Esophagus squamous epithelium (tissue), 5 donors: ENCODE results near the gene LFNG. TPM values are rescaled to one million over a fixed set of nuclear protein-coding genes. Genes with fewer than 3 reads are reported as not detected.
A peak's percentile ranks its signal among the peaks of the same experiment; 100 is the strongest.

Source experiments
- DNase-seq: peaks from one replicate; lab custom pipeline; 2025; lab: John Stamatoyannopoulos, UW
- H3K27ac ChIP-seq, 4 donors: fragments of 200-600 bp; sonication (generic); one replicate each; pipeline ENCODE4 v1.5.1; 2016 to 2019; ENCODE audit warnings: mild to moderate bottlenecking in 1 of 4
- H3K27me3 ChIP-seq, 4 donors: fragments of 200-600 bp; sonication (generic); 1 replicate in 3 of 4; 2 replicates in 1 of 4; pipeline versions ENCODE4 v1.5.1 to v1.6.0; 2017 to 2021; ENCODE audit warnings: antibody characterized with exemption in 1 of 4
- H3K36me3 ChIP-seq, 3 donors: fragments of 200-600 bp; sonication (generic); one replicate each; pipeline ENCODE4 v1.5.1; 2016 to 2019
- H3K4me1 ChIP-seq, 3 donors: fragments of 200-600 bp; sonication (generic); one replicate each; pipeline ENCODE4 v1.5.1; 2017 to 2019
- H3K4me3 ChIP-seq, 4 donors: fragments of 200-600 bp; sonication (generic); 1 replicate in 3 of 4; 2 replicates in 1 of 4; pipeline ENCODE4 v1.5.1; 2016 to 2019; ENCODE audit warnings: mild to moderate bottlenecking in 2 of 4, moderate library complexity in 1 of 4
- H3K9me3 ChIP-seq, 3 donors: fragments of 200-600 bp; sonication (generic); one replicate each; pipeline ENCODE4 v1.5.1; 2016 to 2019
- CTCF ChIP-seq, 6 experiments: fragments of 450-650 bp in 4 of 6; fragments of 200-600 bp in 2 of 6; sonication (generic) in 2 of 6; IDR thresholded peaks; one replicate each; pipeline ENCODE4 v1.5.1; 2016 to 2019; ENCODE audit warnings: antibody characterized with exemption in 6 of 6, mild to moderate bottlenecking in 4 of 6, moderate library complexity in 4 of 6
- POLR2A ChIP-seq, 4 donors: fragments of 450-650 bp; IDR thresholded peaks; one replicate each; pipeline ENCODE4 v1.6.1; 2017; ENCODE audit warnings: antibody characterized with exemption in 4 of 4, mild to moderate bottlenecking in 4 of 4, moderate library complexity in 3 of 4
- WGBS, 2 donors: methylation state at CpG; one replicate each; pipeline ENCODE4 v1.1.5; 2018; 5-methylcytosine and 5-hydroxymethylcytosine counted together
- intact Hi-C: fragments of 100-400 bp; cut with DNase I; formaldehyde crosslinking; loops from one replicate; pipeline ENCODE4 v1.15.0; 2022
- total RNA-seq, 4 donors: library from RNA; depleted of rRNA; stranded (reverse); fragments of >200 nt; gene quantifications; one replicate each; pipeline ENCODE4 v1.1.0, GENCODE V29; 2016
- donor health status: DM: yes; HTN: yes; CAD: no.

LFNG gene
- total RNA-seq, 4 donors from 2014 or later, result 6.1 to 17.2 (median 11.9) TPM

DNA sequence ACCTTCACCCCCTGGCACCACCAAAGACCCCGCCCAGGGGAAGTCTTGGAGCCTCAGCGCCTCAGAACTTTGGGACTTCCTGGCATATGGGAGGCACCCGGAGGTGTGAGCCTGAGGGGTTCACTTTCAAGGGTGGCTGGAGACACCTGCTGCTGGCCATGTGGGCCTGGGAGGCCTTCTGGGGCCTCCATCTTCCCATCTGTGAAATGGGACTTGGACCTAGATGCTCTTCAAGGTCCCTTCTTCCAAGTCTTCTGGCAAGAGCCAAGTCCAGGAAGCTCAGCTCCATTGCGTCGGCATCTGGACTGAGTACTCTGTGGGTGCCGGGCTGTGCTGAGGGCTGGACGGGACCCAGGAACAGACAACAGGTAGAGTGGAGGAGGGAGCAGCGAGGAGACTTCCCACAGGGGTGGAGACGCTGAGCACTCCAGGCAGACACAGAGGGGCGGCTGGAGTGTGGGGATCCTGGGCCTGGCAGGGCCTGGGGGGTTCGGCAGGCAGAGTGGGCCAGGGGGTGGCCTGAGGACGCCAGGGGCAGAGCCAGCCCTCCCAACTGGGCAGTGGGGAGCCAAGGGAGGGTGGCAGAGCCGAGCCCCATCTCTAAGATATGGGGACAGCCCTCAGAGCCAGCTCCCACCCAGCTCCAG is 9.3 kb upstream of the LFNG start:
- intact Hi-C loops, result no loop called here

GRCh38 chr7:2510909-2511768 is 8.4 kb upstream of the LFNG start:
- TF ChIP-seq POLR2A (IDR thresholded peaks at IDR 0.05) (peak in 1 of 4 donors; percentile 34), CTCF (IDR thresholded peaks at IDR 0.05) (no peak)
- Histone ChIP-seq H3K27ac (peak overlapping the region; percentile 39 to 86 (median 66)), H3K4me3 (peak overlapping the region in 1 of 4 donors; percentile 22), H3K4me1 (peaks cover 40 to 56% (median 51%) of the 10 kb centered on the region in 3 donors), H3K36me3 (no peaks in the 10 kb centered on the region), H3K9me3 (no peaks in the 10 kb centered on the region), H3K27me3 (peaks cover 0 to 78% (median 0%) of the 10 kb centered on the region in 4 donors)
- WGBS, 2 donors, result 18 to 53% methylated on average over 5 to 9 of the region's 27 CpGs
- intact Hi-C loops, result no loop called here
- no peak for DNase-seq

More for the DNA sequence above, 9.3 kb upstream of the LFNG start:
- H3K27ac ChIP-seq, result peak overlapping the region in 3 of 4 donors; percentile 64 to 86 (median 69)
- no peak overlapping the region for H3K4me3 ChIP-seq
- no peak for DNase-seq
- no peaks in the 10 kb centered on the region for H3K36me3 ChIP-seq
- TF ChIP-seq POLR2A (IDR thresholded peaks at IDR 0.05) (no peak), CTCF (IDR thresholded peaks at IDR 0.05) (no peak)
- peaks cover 40 to 64% (median 51%) of the 10 kb centered on the region in 3 donors for H3K4me1 ChIP-seq
- H3K27me3 ChIP-seq, result peaks cover 0 to 86% (median 0%) of the 10 kb centered on the region in 4 donors
- no peaks in the 10 kb centered on the region for H3K9me3 ChIP-seq
- WGBS, 2 donors, result 83% methylated on average over 1 of the region's 13 CpGs; no CpG with 5 or more reads in 1 of the 2 donors

DNA sequence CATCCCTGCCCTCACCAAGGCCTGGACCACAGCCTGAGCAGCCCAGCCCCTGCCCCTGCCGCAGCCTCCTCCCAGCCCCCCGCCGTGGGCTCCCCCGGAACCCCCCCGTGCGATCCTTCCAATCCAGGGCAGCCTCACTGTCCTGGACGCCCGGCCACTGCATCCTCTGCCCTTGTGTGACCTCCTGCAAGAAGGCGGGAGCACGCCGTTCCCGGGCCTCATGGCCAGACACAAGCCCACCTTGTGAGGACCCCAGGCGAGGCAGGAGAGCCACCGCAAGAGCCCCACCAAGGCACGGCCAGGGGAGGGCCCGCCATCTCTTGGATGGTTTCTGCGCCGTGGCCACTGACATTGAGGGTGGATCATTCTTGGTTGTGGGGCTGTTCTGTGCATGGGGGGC is 7.8 kb upstream of the LFNG start:
- no peak for DNase-seq
- peak overlapping the region in 1 of 4 donors; percentile 22 for H3K4me3 ChIP-seq
- no peaks in the 10 kb centered on the region for H3K9me3 ChIP-seq
- peaks cover 40 to 56% (median 51%) of the 10 kb centered on the region in 3 donors for H3K4me1 ChIP-seq
- H3K27ac ChIP-seq, result peak overlapping the region; percentile 39 to 86 (median 66)
- no peaks in the 10 kb centered on the region for H3K36me3 ChIP-seq
- TF ChIP-seq CTCF (IDR thresholded peaks at IDR 0.05), result no peak
- intact Hi-C loops, result no loop called here
- WGBS, 2 donors, result 13% methylated on average over 6 of the region's 18 CpGs; no CpG with 5 or more reads in 1 of the 2 donors
- H3K27me3 ChIP-seq, result peaks cover 0 to 78% (median 0%) of the 10 kb centered on the region in 4 donors

DNA sequence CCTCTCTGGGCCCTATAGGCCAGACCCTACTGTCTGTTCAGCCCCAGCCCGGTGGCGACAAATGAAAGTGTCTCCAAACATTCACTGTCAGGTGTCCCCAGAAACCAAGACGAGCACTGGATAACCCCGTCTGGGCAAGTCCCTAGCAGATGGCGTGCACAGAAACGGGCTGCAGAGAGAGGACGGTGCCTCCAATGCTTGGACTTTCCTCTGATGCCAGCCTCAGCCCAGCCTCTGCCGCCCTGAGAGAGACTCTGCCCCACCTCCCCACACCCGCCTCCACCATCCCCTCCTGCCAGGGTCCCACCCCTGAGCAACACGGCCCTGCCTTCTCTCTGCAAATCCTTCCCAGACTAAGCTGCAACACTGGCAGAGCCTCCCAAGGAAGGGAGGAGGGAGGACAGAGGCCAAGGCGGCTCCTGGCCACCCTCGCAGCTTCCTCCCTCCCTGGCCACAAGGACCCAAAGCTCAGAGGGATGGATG is 7.4 kb upstream of the LFNG start:
- H3K4me3 ChIP-seq, result peak overlapping the region in 1 of 4 donors; percentile 22
- intact Hi-C loops, result no loop called here
- H3K27ac ChIP-seq, result peak overlapping the region; percentile 39 to 86 (median 66)
- peaks cover 0 to 80% (median 0%) of the 10 kb centered on the region in 4 donors for H3K27me3 ChIP-seq
- WGBS, 2 donors, result 33 to 38% methylated on average over 1 to 3 of the region's 12 CpGs
- no peaks in the 10 kb centered on the region for H3K36me3 ChIP-seq
- no peak for TF ChIP-seq POLR2A (IDR thresholded peaks at IDR 0.05)
- no peak for TF ChIP-seq CTCF (IDR thresholded peaks at IDR 0.05)
- no peak for DNase-seq
- H3K9me3 ChIP-seq, result no peaks in the 10 kb centered on the region
- peaks cover 40 to 56% (median 51%) of the 10 kb centered on the region in 3 donors for H3K4me1 ChIP-seq
